GM12878 (cell line): ENCODE measurements around the gene ZNF574. TPM values are rescaled to one million over a fixed set of nuclear protein-coding genes. Genes with fewer than 3 reads are reported as not detected.

Experiments used
- ATAC-seq: fragments of 200-7000 bp; cut with Tn5 transposase; 3 replicates; pipeline ENCODE4 v1.9.1; 2020; ENCODE audit warnings: mild to moderate bottlenecking, moderate library complexity
- BruUV-seq: library from RNA; stranded (reverse); fragments of 400-500 nt; replicated peaks from 2 replicates; lab custom pipeline; 2021; lab: Mats Ljungman, UMichigan
- CTCF ChIA-PET: fragments of 300-600 bp; sonication (Branson Sonifier 250); formaldehyde crosslinking; extraction: SDS; loops from one replicate; lab custom pipeline; 2021; ENCODE audit warnings: inconsistent platforms; lab: Yijun Ruan, JAX
- POLR2A ChIA-PET: fragments of 350-600 bp; formaldehyde crosslinking; extraction: SDS; loops from one replicate; lab custom pipeline; 2021; ENCODE audit warnings: inconsistent platforms; lab: Charles Lee
- RAD21 ChIA-PET: fragments of 300-600 bp; sonication (Branson Sonifier 250); formaldehyde crosslinking; loops from one replicate; lab custom pipeline; 2023; ENCODE audit warnings: antibody characterized with exemption; ENCODE audit not compliant: unreplicated experiment; lab: Charles Lee
- SMC1A ChIA-PET: fragments of 300-600 bp; sonication (Branson Sonifier 250); formaldehyde crosslinking; loops from one replicate; lab custom pipeline; 2023; ENCODE audit not compliant: unreplicated experiment, uncharacterized antibody; lab: Charles Lee
- DNase-seq: peaks from one replicate; pipeline ENCODE4 v3.0.0-alpha.2; 2011; ENCODE audit warnings: low read depth, low spot score
- FAIRE-seq: peaks from 3 replicates; lab custom pipeline; 2011; peaks lifted over from hg19 to GRCh38; lab: Jason Lieb, UNC
- H2AFZ ChIP-seq: 2 replicates; pipeline ENCODE4 v1.6.0; 2011; ENCODE audit warnings: low read depth, low read length, control low read depth; ENCODE audit not compliant: control insufficient read depth
- H3K27ac ChIP-seq: 2 replicates; pipeline ENCODE4 v1.5.1; 2011; ENCODE audit warnings: control low read depth; ENCODE audit not compliant: control insufficient read depth, insufficient read depth
- H3K27me3 ChIP-seq, 2 experiments: replicated peaks in 1 of 2; 2 replicates each; pipeline versions ENCODE4 v1.6.0 to v1.6.1; 2011; ENCODE audit warnings: low read length in 1 of 2; ENCODE audit not compliant: control insufficient read depth in 2 of 2, insufficient read depth in 2 of 2
- H3K36me3 ChIP-seq, 2 experiments: 2 replicates each; pipeline ENCODE4 v1.5.1; 2011; ENCODE audit warnings: low read length in 1 of 2; ENCODE audit not compliant: control insufficient read depth in 2 of 2, insufficient read depth in 2 of 2
- H3K4me1 ChIP-seq: 2 replicates; pipeline ENCODE4 v1.6.1; 2011; ENCODE audit warnings: mild to moderate bottlenecking, low read length, moderate library complexity, mixed read lengths; ENCODE audit not compliant: control insufficient read depth, insufficient read depth
- H3K4me2 ChIP-seq: 2 replicates; pipeline ENCODE4 v1.6.0; 2011; ENCODE audit warnings: control low read depth; ENCODE audit not compliant: control insufficient read depth, insufficient read depth
- H3K4me3 ChIP-seq: fragments of 200-600 bp; sonication (generic); 2 replicates; pipeline ENCODE4 v1.5.1; 2016
- H3K79me2 ChIP-seq: 2 replicates; pipeline ENCODE4 v1.6.0; 2011; ENCODE audit warnings: low read length; ENCODE audit not compliant: control insufficient read depth, insufficient read depth
- H3K9ac ChIP-seq: 2 replicates; pipeline ENCODE4 v1.8.0; 2011; ENCODE audit warnings: low read length, control low read depth, mixed read lengths; ENCODE audit not compliant: control insufficient read depth, insufficient read depth
- H3K9me3 ChIP-seq: replicated peaks from 3 replicates; pipeline ENCODE4 v1.5.1; 2011; ENCODE audit warnings: mild to moderate bottlenecking, low read length; ENCODE audit not compliant: control insufficient read depth, insufficient read depth
- H4K20me1 ChIP-seq: 2 replicates; pipeline ENCODE4 v1.6.0; 2011; ENCODE audit not compliant: control insufficient read depth, insufficient read depth
- BCL11A ChIP-seq: IDR thresholded peaks from 2 replicates; pipeline ENCODE4 v1.6.1; 2011; ENCODE audit warnings: low read depth, low read length
- E4F1 ChIP-seq: fragments of 450-650 bp; IDR thresholded peaks from 2 replicates; pipeline ENCODE4 v1.6.1; 2018; ENCODE audit warnings: borderline replicate concordance, mild to moderate bottlenecking; ENCODE audit not compliant: partially characterized antibody
- IRF5 ChIP-seq: fragments of 450-650 bp; IDR thresholded peaks from 2 replicates; pipeline ENCODE4 v1.6.1; 2017; ENCODE audit warnings: borderline replicate concordance
- KLF5 ChIP-seq: fragments of 450-650 bp; IDR thresholded peaks from 2 replicates; pipeline ENCODE4 v1.6.1; 2014; ENCODE audit warnings: mild to moderate bottlenecking; ENCODE audit not compliant: partially characterized antibody
- MEF2A ChIP-seq: IDR thresholded peaks from 2 replicates; pipeline ENCODE4 v1.6.1; 2011; ENCODE audit warnings: low read depth, mild to moderate bottlenecking, low read length, moderate library complexity; ENCODE audit not compliant: insufficient read depth
- NR2C1 ChIP-seq: fragments of 450-650 bp; IDR thresholded peaks from 2 replicates; pipeline ENCODE4 v1.6.1; 2017; ENCODE audit warnings: antibody characterized with exemption, mild to moderate bottlenecking, moderate library complexity
- RB1 ChIP-seq: fragments of 450-650 bp; formaldehyde crosslinking; IDR thresholded peaks from 2 replicates; pipeline ENCODE4 v1.6.1; 2017; ENCODE audit warnings: mild to moderate bottlenecking, borderline replicate concordance
- SIX5 ChIP-seq: IDR thresholded peaks from 2 replicates; pipeline ENCODE4 v1.6.1; 2011; ENCODE audit warnings: mild to moderate bottlenecking, low read depth, low read length, moderate library complexity; ENCODE audit not compliant: severe bottlenecking
- TBL1XR1 ChIP-seq: IDR thresholded peaks from 2 replicates; pipeline ENCODE4 v1.6.1; 2012; ENCODE audit warnings: low read depth, low read length, improper control_type of control experiment
- TCF12 ChIP-seq: IDR thresholded peaks from 2 replicates; pipeline ENCODE4 v1.6.1; 2011; ENCODE audit warnings: low read depth, mild to moderate bottlenecking, low read length
- ZSCAN29 ChIP-seq: fragments of 450-650 bp; IDR thresholded peaks from 2 replicates; pipeline ENCODE4 v1.6.1; 2017; ENCODE audit warnings: mild to moderate bottlenecking, moderate library complexity
- WGBS: methylation state at CpG from one replicate; pipeline ENCODE4 v1.1.6; 2016; ENCODE audit warnings: low lambda C conversion rate; ENCODE audit not compliant: insufficient replicate concordance, insufficient coverage; ENCODE audit errors: missing lambda C conversion rate; 5-methylcytosine and 5-hydroxymethylcytosine counted together
- in situ Hi-C: fragments of 300-500 bp; cut with MboI; formaldehyde crosslinking; loops from 9 replicates; pipeline ENCODE4 v1.14.3; 2018; ENCODE audit warnings: mixed read lengths
- intact Hi-C: fragments of 100-400 bp; cut with micrococcal nuclease; formaldehyde crosslinking; loops from one replicate; pipeline ENCODE4 v1.14.2; 2022; ENCODE audit not compliant: unreplicated experiment
- polyA plus RNA-seq, 11 experiments: library from polyadenylated mRNA; depleted of rRNA in 4 of 11; unstranded in 6 of 11; stranded (reverse) in 5 of 11; fragments of >200 nt; fragmentation: Nextera tagmentation in 4 of 11; fragmentation: Illumina TruSeq in 1 of 11; extraction: Ambion mirVana in 4 of 11; extraction: Trizol in 1 of 11; gene quantifications; 1 replicate in 1 of 11; 2 replicates in 10 of 11; pipeline versions ENCODE4 v1.2.1 to v1.2.3, GENCODE V29; 2011 to 2016; ENCODE audit warnings: inconsistent platforms in 2 of 11, missing spikeins in 2 of 11, low read depth in 1 of 11
- total RNA-seq, 4 experiments: library from RNA; depleted of rRNA in 3 of 4; stranded (reverse); fragments of >200 nt in 3 of 4; fragmentation: Illumina TruSeq in 1 of 4; extraction: Trizol in 1 of 4; gene quantifications; 2 replicates each; pipeline versions ENCODE4 v1.2.1 to v1.2.3, GENCODE V29; 2013 to 2021

Gene ZNF574
- total and polyA plus RNA-seq, 10 of the 15 experiments (the other 5 are each of a cell fraction or from before 2014, with no cell fraction given) = 0.32 to 25.6 (median 11.4) TPM

GRCh38 chr19:42091300-42091699 lies 15.3 kb downstream of the ZNF574 start:
- ATAC-seq (no peak), DNase-seq (no peak), FAIRE-seq (no peak)
- in situ Hi-C loops (no loop called here), intact Hi-C loops (no loop called here)
- peaks cover 12 to 27% of the 10 kb centered on the region in 2 experiments; a peak in 3 of 4 replicates for H3K36me3 ChIP-seq
- CTCF ChIA-PET = no interaction called here
- no peaks in the 10 kb centered on the region for H3K27me3 ChIP-seq
- RAD21 ChIA-PET = no interaction called here
- POLR2A ChIA-PET = interaction anchor here (0.8 to 1.3 kb wide), 2 partner anchors 11 to 15 kb away, joined by 3 to 5 read pairs; partner anchors contain the start of gene ZNF574
- WGBS = 88% methylated on average over 13 of the region's 13 CpGs
- H4K20me1 ChIP-seq = no peaks in the 10 kb centered on the region
- H3K9me3 ChIP-seq = no peaks in the 10 kb centered on the region
- no peak overlapping the region for H3K4me2 ChIP-seq
- SMC1A ChIA-PET = interaction anchor here (1.1 kb wide), 1 partner anchor 10 kb away, joined by 3 read pairs; no protein-coding TSS in a partner anchor
- no peak overlapping the region for H2AFZ ChIP-seq
- H3K4me3 ChIP-seq = no peak overlapping the region
- peaks cover 40% of the 10 kb centered on the region for H3K4me1 ChIP-seq
- no TSS peak for BruUV-seq
- 0 out of 2 replicates have a peak overlapping the region, but pooled peaks have one; percentile 10 for H3K27ac ChIP-seq
- TF ChIP-seq RB1 = no peak
- no peaks in the 10 kb centered on the region for H3K79me2 ChIP-seq
- H3K9ac ChIP-seq = no peak overlapping the region

GRCh38 chr19:42091742-42092141 lies 15.8 kb downstream of the ZNF574 start:
- BruUV-seq = no TSS peak
- peaks cover 40% of the 10 kb centered on the region for H3K4me1 ChIP-seq
- H3K27me3 ChIP-seq = no peaks in the 10 kb centered on the region
- H3K9me3 ChIP-seq = no peaks in the 10 kb centered on the region
- RAD21 ChIA-PET = no interaction called here
- WGBS = 85% methylated on average over 10 of the region's 10 CpGs
- SMC1A ChIA-PET = interaction anchor here (1.1 kb wide), 1 partner anchor 10 kb away, joined by 3 read pairs; no protein-coding TSS in a partner anchor
- no peak overlapping the region for H3K27ac ChIP-seq
- no peak overlapping the region for H3K4me2 ChIP-seq
- intact Hi-C loops = no loop called here
- no peak overlapping the region for H3K9ac ChIP-seq
- H2AFZ ChIP-seq = no peak overlapping the region
- no peaks in the 10 kb centered on the region for H3K79me2 ChIP-seq
- FAIRE-seq (no peak), ATAC-seq (0 out of 3 replicates have a peak, but pooled peaks have one; percentile 8), DNase-seq (no peak)
- H3K4me3 ChIP-seq = no peak overlapping the region
- POLR2A ChIA-PET = no interaction called here
- CTCF ChIA-PET = no interaction called here
- peaks cover 16 to 31% of the 10 kb centered on the region in 2 experiments for H3K36me3 ChIP-seq
- no peaks in the 10 kb centered on the region for H4K20me1 ChIP-seq
- in situ Hi-C loops = no loop called here
- no peak for TF ChIP-seq IRF5
- TF ChIP-seq TCF12 = no peak
- no peak for TF ChIP-seq BCL11A
- TF ChIP-seq ZSCAN29 = no peak
- no peak for TF ChIP-seq SIX5
- no peak for TF ChIP-seq NR2C1
- TF ChIP-seq E4F1 = no peak
- TF ChIP-seq MEF2A = no peak
- no peak for TF ChIP-seq TBL1XR1
- TF ChIP-seq KLF5 = no peak
